Activated CD4-positive, alpha-beta T cell treated with anti-CD3 and anti-CD28 coated beads for 48 hours (primary cell): ENCODE measurements around the gene SERAC1.
"Not testable (repeated sequence)": the region's sequence is repeated elsewhere in the genome, so short reads cannot be mapped to it uniquely, and the experiment has no call there.

Source experiments
- DNase-seq: peaks from one replicate; pipeline ENCODE4 v3.0.0-alpha.2; 2020

SERAC1 gene

GRCh38 chr6:158174024-158174423 lies 6.0 kb upstream of the SERAC1 start:
- no peak for DNase-seq

GRCh38 chr6:158172001-158172400 lies 3.9 kb upstream of the SERAC1 start:
- DNase-seq = no peak

GRCh38 chr6:158170656-158171081 lies 2.6 kb upstream of the SERAC1 start:
- DNase-seq = no peak

GRCh38 chr6:158169634-158170033 lies 1.6 kb upstream of the SERAC1 start:
- DNase-seq = not testable (repeated sequence)

GRCh38 chr6:158165919-158166416 lies 2.1 kb downstream of the SERAC1 start:
- DNase-seq = no peak

- DNase-seq = peak; percentile 12
Observed at GRCh38 chr6:158164579-158165170, 3.4 kb downstream of the SERAC1 start.

GRCh38 chr6:158161566-158162254 lies 6.4 kb downstream of the SERAC1 start:
- DNase-seq = no peak

- no peak for DNase-seq
Observed at GRCh38 chr6:158160932-158161539, 7.0 kb downstream of the SERAC1 start.

- DNase-seq = no peak
Observed at GRCh38 chr6:158158748-158159147, 9.3 kb downstream of the SERAC1 start.

GRCh38 chr6:158158123-158158522 lies 9.9 kb downstream of the SERAC1 start:
- DNase-seq = no peak

GRCh38 chr6:158157064-158157764 lies 10.8 kb downstream of the SERAC1 start:
- no peak for DNase-seq

GRCh38 chr6:158154816-158155215 lies 13.2 kb downstream of the SERAC1 start:
- DNase-seq = no peak

- no peak for DNase-seq
Observed at GRCh38 chr6:158153576-158153975, 14.5 kb downstream of the SERAC1 start.

- DNase-seq = no peak
Observed at GRCh38 chr6:158152659-158153058, 15.4 kb downstream of the SERAC1 start.

GRCh38 chr6:158152025-158152424 lies 16.0 kb downstream of the SERAC1 start:
- DNase-seq = not testable (repeated sequence)

GRCh38 chr6:158150701-158151100 lies 17.4 kb downstream of the SERAC1 start:
- DNase-seq = no peak

- no peak for DNase-seq
Observed at GRCh38 chr6:158149641-158150040, 18.4 kb downstream of the SERAC1 start.

GRCh38 chr6:158143700-158144099 lies 24.4 kb downstream of the SERAC1 start:
- peak; percentile 9 for DNase-seq

GRCh38 chr6:158142789-158143188 lies 25.3 kb downstream of the SERAC1 start:
- DNase-seq = no peak

- DNase-seq = peak; percentile 19
Observed at GRCh38 chr6:158131926-158132325, 36.1 kb downstream of the SERAC1 start.

- no peak for DNase-seq
Observed at GRCh38 chr6:158125271-158125670, 42.8 kb downstream of the SERAC1 start.

GRCh38 chr6:158124288-158124687 lies 43.8 kb downstream of the SERAC1 start:
- DNase-seq = no peak

GRCh38 chr6:158122048-158122447 lies 46.0 kb downstream of the SERAC1 start:
- DNase-seq = no peak
